HCT116 (cell line): ENCODE data around the gene TMEM175. TPM values are rescaled to one million over a fixed set of nuclear protein-coding genes. Genes with fewer than 3 reads are reported as not detected.

Experiments used
- ATAC-seq: fragments of 200-7000 bp; cut with Tn5 transposase; 2 replicates; pipeline ENCODE4 v1.9.1; 2020; ENCODE audit warnings: mild to moderate bottlenecking, moderate library complexity
- BruUV-seq: library from RNA; stranded (reverse); fragments of 400-500 nt; replicated peaks from 2 replicates; lab custom pipeline; 2021; lab: Mats Ljungman, UMichigan
- CTCF ChIA-PET: fragments of 300-600 bp; sonication (Branson Sonifier 250); formaldehyde crosslinking; loops from one replicate; lab custom pipeline; 2021; ENCODE audit warnings: antibody characterized with exemption; lab: Charles Lee
- POLR2A ChIA-PET: fragments of 300-600, 350-600 bp; sonication (Branson Sonifier 250); formaldehyde crosslinking; loops from one replicate; lab custom pipeline; 2021; ENCODE audit warnings: antibody characterized with exemption; lab: Charles Lee
- RAD21 ChIA-PET, 2 experiments: fragments of 300-600 bp; sonication (Branson Sonifier 250); formaldehyde crosslinking; loops; one replicate each; lab custom pipeline; 2023; ENCODE audit warnings: low total read pairs in 2 of 2; ENCODE audit not compliant: uncharacterized antibody in 2 of 2, unreplicated experiment in 2 of 2, low non-redundant PET in 1 of 2; lab: Charles Lee
- DNase-seq: peaks from one replicate; pipeline ENCODE4 v3.0.0-alpha.2; 2010; ENCODE audit warnings: low read depth, low spot score
- H2AFZ ChIP-seq: fragments of 200-600 bp; shearing (Covaris generic), sonication (generic); 2 replicates; pipeline ENCODE4 v1.6.1; 2017; ENCODE audit warnings: low read depth, mixed run types, mixed read lengths, antibody characterized with exemption, low read length; ENCODE audit not compliant: poor library complexity, severe bottlenecking
- H3K27ac ChIP-seq: 2 replicates; pipeline ENCODE4 v1.5.1; 2012; ENCODE audit warnings: low read depth, low read length
- H3K27me3 ChIP-seq: fragments of 200-600 bp; sonication (generic); 2 replicates; pipeline ENCODE4 v1.6.1; 2016; ENCODE audit warnings: mixed run types, low read length, mixed read lengths; ENCODE audit not compliant: insufficient read depth
- H3K36me3 ChIP-seq, 2 experiments: fragments of 200-500 bp in 1 of 2; fragments of 200-600 bp in 1 of 2; sonication (Bioruptor generic) in 1 of 2; sonication (generic) in 1 of 2; 2 replicates each; pipeline versions ENCODE4 v1.5.1 to v1.6.1; 2014 to 2016; ENCODE audit warnings: low read length in 2 of 2, inconsistent platforms in 1 of 2, mixed read lengths in 1 of 2, mixed run types in 1 of 2; ENCODE audit not compliant: insufficient read depth in 2 of 2, control insufficient read depth in 1 of 2
- H3K4me1 ChIP-seq, 2 experiments: fragments of 200-600 bp in 1 of 2; sonication (generic) in 1 of 2; 2 replicates each; pipeline versions ENCODE4 v1.5.1 to v1.6.1; 2012 to 2017; ENCODE audit warnings: low read length in 2 of 2, inconsistent platforms in 1 of 2, mild to moderate bottlenecking in 1 of 2, mixed read lengths in 1 of 2, mixed run types in 1 of 2, moderate library complexity in 1 of 2; ENCODE audit not compliant: insufficient read depth in 2 of 2, control insufficient read depth in 1 of 2
- H3K4me2 ChIP-seq: fragments of 200-600 bp; sonication (generic); 2 replicates; pipeline ENCODE4 v1.6.1; 2017; ENCODE audit warnings: mixed run types, low read length, mixed read lengths
- H3K4me3 ChIP-seq, 2 experiments: fragments of 200-600 bp in 1 of 2; sonication (generic) in 1 of 2; replicated peaks in 1 of 2; 2 replicates each; pipeline ENCODE4 v1.5.1; 2011 to 2016; ENCODE audit warnings: low read length in 2 of 2, control low read depth in 1 of 2, low read depth in 1 of 2, mild to moderate bottlenecking in 1 of 2, mixed read lengths in 1 of 2, mixed run types in 1 of 2
- H3K79me2 ChIP-seq: fragments of 200-600 bp; sonication (generic); 2 replicates; pipeline ENCODE4 v1.6.1; 2017; ENCODE audit warnings: mild to moderate bottlenecking, mixed run types, low read length, moderate library complexity, mixed read lengths; ENCODE audit not compliant: insufficient read depth
- H3K9ac ChIP-seq: fragments of 200-600 bp; sonication (generic); 2 replicates; pipeline ENCODE4 v1.6.1; 2016; ENCODE audit warnings: low read length, mixed read lengths
- H3K9me2 ChIP-seq: fragments of 200-600 bp; sonication (generic), shearing (Covaris generic); 2 replicates; pipeline ENCODE4 v1.6.1; 2017; ENCODE audit warnings: mixed run types, mild to moderate bottlenecking, moderate library complexity; ENCODE audit not compliant: insufficient read depth
- H3K9me3 ChIP-seq, 2 experiments: fragments of 200-500 bp in 1 of 2; fragments of 200-600 bp in 1 of 2; sonication (Bioruptor generic) in 1 of 2; sonication (generic) in 1 of 2; 2 replicates each; pipeline ENCODE4 v1.6.1; 2014 to 2017; ENCODE audit warnings: low read length in 2 of 2, mixed read lengths in 2 of 2, inconsistent platforms in 1 of 2, low read depth in 1 of 2, mild to moderate bottlenecking in 1 of 2, mixed run types in 1 of 2, moderate library complexity in 1 of 2; ENCODE audit not compliant: control insufficient read depth in 1 of 2, insufficient read depth in 1 of 2
- H4K20me1 ChIP-seq: fragments of 200-600 bp; sonication (generic), shearing (Covaris generic); 2 replicates; pipeline ENCODE4 v1.6.1; 2017; ENCODE audit warnings: mixed run types, mild to moderate bottlenecking, moderate library complexity; ENCODE audit not compliant: insufficient read depth
- CBX3 ChIP-seq: IDR thresholded peaks from 2 replicates; pipeline ENCODE4 v1.6.1; 2012; ENCODE audit warnings: low read depth
- CEBPB ChIP-seq: IDR thresholded peaks from 2 replicates; pipeline ENCODE4 v1.6.1; 2012; ENCODE audit warnings: low read depth
- CTCF ChIP-seq, 3 experiments: fragments of 200-600 bp in 1 of 3; sonication (generic) in 1 of 3; IDR thresholded peaks in 2 of 3; conservative IDR thresholded peaks in 1 of 3; 2 replicates each; pipeline ENCODE4 v1.5.1; 2012 to 2017; ENCODE audit warnings: low read depth in 2 of 3, low read length in 2 of 3, antibody characterized with exemption in 1 of 3, borderline replicate concordance in 1 of 3, control low read depth in 1 of 3, mild to moderate bottlenecking in 1 of 3, mixed read lengths in 1 of 3, mixed run types in 1 of 3, moderate library complexity in 1 of 3; ENCODE audit not compliant: insufficient read depth in 1 of 3
- EGR1 ChIP-seq: IDR thresholded peaks from 2 replicates; pipeline ENCODE4 v1.6.1; 2012; ENCODE audit warnings: low read depth
- ELF1 ChIP-seq: IDR thresholded peaks from 2 replicates; pipeline ENCODE4 v1.6.1; 2012; ENCODE audit warnings: low read depth, borderline replicate concordance
- EZH2 ChIP-seq: fragments of 200-600 bp; sonication (generic); IDR thresholded peaks from 2 replicates; pipeline ENCODE4 v1.6.1; 2017; ENCODE audit warnings: antibody characterized with exemption, mixed run types
- FOSL1 ChIP-seq: IDR thresholded peaks from 2 replicates; pipeline ENCODE4 v1.6.1; 2012; ENCODE audit warnings: low read depth
- JUND ChIP-seq: IDR thresholded peaks from 2 replicates; pipeline ENCODE4 v1.6.1; 2012
- MAX ChIP-seq: IDR thresholded peaks from 2 replicates; pipeline ENCODE4 v1.6.1; 2012
- POLR2A ChIP-seq: IDR thresholded peaks from 2 replicates; pipeline ENCODE4 v1.7.0; 2011; ENCODE audit warnings: borderline replicate concordance; ENCODE audit not compliant: insufficient read depth, insufficient read length; ENCODE audit errors: extremely low read depth
- RAD21 ChIP-seq: IDR thresholded peaks from 2 replicates; pipeline ENCODE4 v1.6.1; 2012; ENCODE audit warnings: low read depth, mild to moderate bottlenecking
- SIN3A ChIP-seq: IDR thresholded peaks from 2 replicates; pipeline ENCODE4 v1.6.1; 2012; ENCODE audit warnings: low read depth
- SP1 ChIP-seq: IDR thresholded peaks from 2 replicates; pipeline ENCODE4 v1.6.1; 2012; ENCODE audit warnings: low read depth
- SRF ChIP-seq: IDR thresholded peaks from 2 replicates; pipeline ENCODE4 v1.6.1; 2012; ENCODE audit warnings: low read depth
- TCF7L2 ChIP-seq: IDR thresholded peaks from 2 replicates; pipeline ENCODE4 v1.7.0; 2011; ENCODE audit warnings: borderline replicate concordance, inconsistent platforms; ENCODE audit not compliant: insufficient read depth, insufficient read length; ENCODE audit errors: extremely low read depth
- ZBTB33 ChIP-seq: IDR thresholded peaks from 2 replicates; pipeline ENCODE4 v1.6.1; 2011; ENCODE audit warnings: mild to moderate bottlenecking, low read length, moderate library complexity; ENCODE audit not compliant: insufficient replicate concordance; ENCODE audit errors: extremely low read depth
- ZFX ChIP-seq: fragments of 450-650 bp; IDR thresholded peaks from 2 replicates; pipeline ENCODE4 v1.6.1; 2017
- ZNF274 ChIP-seq: fragments of 200-500 bp; sonication (Bioruptor generic); IDR thresholded peaks from 2 replicates; pipeline ENCODE4 v1.6.1; 2014; ENCODE audit warnings: mild to moderate bottlenecking, low read depth, low read length, inconsistent platforms
- intact Hi-C: fragments of 100-400 bp; cut with micrococcal nuclease; formaldehyde crosslinking; loops from 2 replicates; pipeline ENCODE4 v1.10.0; 2022
- total RNA-seq: library from RNA; stranded (reverse); gene quantifications from one replicate; pipeline ENCODE4 v1.2.1, GENCODE V29; 2021; ENCODE audit not compliant: unreplicated experiment

TMEM175 gene
- total RNA-seq, 1 experiment from 2014 or later, result 17.5 TPM

- no peak overlapping the region for H3K4me2 ChIP-seq
- H3K9me3 ChIP-seq, result no peaks in the 10 kb centered on the region
- no peaks in the 10 kb centered on the region for H3K4me1 ChIP-seq
- no peak overlapping the region for H3K27ac ChIP-seq
- no TSS peak for BruUV-seq
- no peak overlapping the region for H2AFZ ChIP-seq
- POLR2A ChIA-PET, result no interaction called here
- H4K20me1 ChIP-seq, result no peaks in the 10 kb centered on the region
- no peak overlapping the region for H3K9ac ChIP-seq
- no peak overlapping the region for H3K4me3 ChIP-seq
- TF ChIP-seq RAD21 (no peak), EZH2 (no peak)
- TF ChIP-seq, all 23 proteins: peak for 0
- intact Hi-C loops, result no loop called here
- DNase-seq, result no peak
- Histone ChIP-seq H3K9me2 (no peaks in the 10 kb centered on the region), H3K79me2 (no peaks in the 10 kb centered on the region), H3K27me3 (no peaks in the 10 kb centered on the region), H3K36me3 (no peaks in the 10 kb centered on the region)
- RAD21 ChIA-PET, result no interaction called here
- ATAC-seq, result no peak
- CTCF ChIA-PET, result no interaction called here
Observed at GRCh38 chr4:953574-953915, 21.3 kb downstream of the TMEM175 start.

DNA sequence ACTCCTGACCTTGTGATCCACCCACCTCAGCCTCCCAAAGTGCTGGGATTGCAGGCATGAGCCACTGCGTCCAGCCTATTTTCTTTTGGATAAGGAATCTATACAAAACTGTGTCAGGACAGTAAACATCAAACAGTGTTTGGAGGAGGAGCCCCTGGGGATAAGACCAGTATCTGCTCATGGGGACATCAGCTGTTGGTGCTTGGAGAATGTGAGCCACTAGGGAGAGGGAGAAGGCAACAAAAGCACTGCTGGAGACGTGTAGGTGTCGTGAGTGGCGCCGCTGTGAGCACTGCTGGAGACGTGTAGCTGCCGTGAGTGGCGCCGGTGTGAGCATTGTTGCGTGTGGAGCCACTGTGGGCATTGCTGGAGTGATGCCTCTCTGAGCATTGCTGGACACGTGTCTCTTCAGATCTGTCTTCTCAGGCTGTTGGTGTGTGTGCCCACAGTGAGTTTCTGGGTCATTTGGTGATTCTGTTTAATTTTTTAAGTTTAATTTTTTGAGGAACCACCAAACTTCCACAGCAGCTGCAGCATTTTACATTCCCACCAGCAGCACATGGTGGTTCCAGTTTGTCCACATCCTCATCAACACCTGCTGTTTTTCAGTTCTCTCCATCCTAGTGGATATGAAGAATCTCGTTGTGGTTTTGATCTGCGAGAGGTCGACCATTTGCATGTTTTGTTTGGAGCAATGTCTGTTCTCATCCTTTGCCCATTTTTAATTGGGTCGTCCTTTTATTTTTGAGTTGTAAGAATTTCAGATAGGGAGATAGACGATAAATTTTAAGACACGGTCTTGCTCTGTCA is 22.2 kb downstream of the TMEM175 start:
- Histone ChIP-seq H3K36me3 (no peaks in the 10 kb centered on the region), H3K9me3 (no peaks in the 10 kb centered on the region), H3K4me2 (no peak overlapping the region), H3K4me3 (no peak overlapping the region), H4K20me1 (no peaks in the 10 kb centered on the region), H3K79me2 (no peaks in the 10 kb centered on the region), H3K9ac (no peak overlapping the region), H3K27ac (no peak overlapping the region), H3K4me1 (no peaks in the 10 kb centered on the region), H3K27me3 (no peaks in the 10 kb centered on the region), H3K9me2 (no peaks in the 10 kb centered on the region), H2AFZ (no peak overlapping the region)
- no peak for DNase-seq
- CTCF ChIA-PET, result no interaction called here
- no TSS peak for BruUV-seq
- intact Hi-C loops, result no loop called here
- RAD21 ChIA-PET, result no interaction called here
- POLR2A ChIA-PET, result no interaction called here
- ATAC-seq, result no peak
- TF ChIP-seq SRF (no peak), TCF7L2 (no peak), FOSL1 (no peak), CBX3 (no peak), POLR2A (no peak), CTCF (IDR thresholded peaks at IDR 0.05 in 2 of 3, conservative IDR thresholded peaks at IDR 0.05 in 1 of 3; ENCODE audit: borderline replicate concordance in 1 of 3, insufficient read depth in 1 of 3, low read depth in 2 of 3, low read length in 2 of 3) (no peak), ZBTB33 (no peak), JUND (no peak), CEBPB (no peak), SP1 (no peak), EGR1 (no peak), ZFX (no peak), ZNF274 (no peak), MAX (no peak), ELF1 (no peak), EZH2 (no peak), SIN3A (no peak), RAD21 (no peak)
